ENCODE measurements around the gene ULK2. TPM values are rescaled to one million over a fixed set of nuclear protein-coding genes. Genes with fewer than 3 reads are reported as not detected.

ULK2 gene
- polyA plus RNA-seq, 1 of the 3 experiments (the other 2 are of a cell fraction) = 18.0 TPM

DNA sequence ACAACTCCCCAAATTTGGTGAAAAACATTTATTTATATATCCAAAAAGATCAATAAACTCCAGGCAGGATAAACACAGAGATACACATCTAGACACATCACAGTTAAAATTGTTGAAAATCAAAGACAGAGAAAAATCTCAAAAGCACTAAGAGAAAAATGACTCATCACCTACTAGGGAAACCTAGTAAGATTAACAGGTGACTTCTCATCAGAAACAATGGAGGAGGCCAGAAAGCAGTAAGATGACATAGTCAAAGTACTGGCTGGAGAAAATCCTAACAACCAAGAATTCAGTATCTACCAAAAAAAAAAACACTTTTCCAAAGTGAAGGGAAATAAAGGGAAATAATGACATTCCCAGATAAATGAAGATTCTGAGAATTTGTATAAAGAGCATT, 33.8 kb downstream of the ULK2 start:
- H3K9ac ChIP-seq = no peak overlapping the region
- DNase-seq = no peak
- H3K27ac ChIP-seq (ENCODE audit: low read depth in 2 of 2, low read length in 1 of 2) = no peak overlapping the region
- no peaks in the 10 kb centered on the region for H3K79me2 ChIP-seq (ENCODE audit: insufficient read depth)
- H3K9me3 ChIP-seq = no peaks in the 10 kb centered on the region
- H3F3A ChIP-seq (replicated peaks; ENCODE audit: insufficient read depth) = peaks cover 8% of the 10 kb centered on the region
- H3K4me2 ChIP-seq = no peak overlapping the region
- TF ChIP-seq YY1 (IDR thresholded peaks at IDR 0.05; ENCODE audit: low read depth) = no peak
- TF ChIP-seq CHD2 (IDR thresholded peaks at IDR 0.05; ENCODE audit: low read length, partially characterized antibody) = no peak
- TF ChIP-seq MEF2A (IDR thresholded peaks at IDR 0.05; ENCODE audit: borderline replicate concordance, low read depth) = no peak
- TF ChIP-seq, protein P1, sequence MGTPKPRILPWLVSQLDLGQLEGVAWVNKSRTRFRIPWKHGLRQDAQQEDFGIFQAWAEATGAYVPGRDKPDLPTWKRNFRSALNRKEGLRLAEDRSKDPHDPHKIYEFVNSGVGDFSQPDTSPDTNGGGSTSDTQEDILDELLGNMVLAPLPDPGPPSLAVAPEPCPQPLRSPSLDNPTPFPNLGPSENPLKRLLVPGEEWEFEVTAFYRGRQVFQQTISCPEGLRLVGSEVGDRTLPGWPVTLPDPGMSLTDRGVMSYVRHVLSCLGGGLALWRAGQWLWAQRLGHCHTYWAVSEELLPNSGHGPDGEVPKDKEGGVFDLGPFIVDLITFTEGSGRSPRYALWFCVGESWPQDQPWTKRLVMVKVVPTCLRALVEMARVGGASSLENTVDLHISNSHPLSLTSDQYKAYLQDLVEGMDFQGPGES (IDR thresholded peaks at IDR 0.05; ENCODE audit: low read depth, low read length) = no peak
- no peak for TF ChIP-seq RXRA (IDR thresholded peaks at IDR 0.05; ENCODE audit: borderline replicate concordance, low read depth)
- no peak for TF ChIP-seq FOSL2 (IDR thresholded peaks at IDR 0.05; ENCODE audit: borderline replicate concordance, low read depth)
- TF ChIP-seq, protein P2, sequence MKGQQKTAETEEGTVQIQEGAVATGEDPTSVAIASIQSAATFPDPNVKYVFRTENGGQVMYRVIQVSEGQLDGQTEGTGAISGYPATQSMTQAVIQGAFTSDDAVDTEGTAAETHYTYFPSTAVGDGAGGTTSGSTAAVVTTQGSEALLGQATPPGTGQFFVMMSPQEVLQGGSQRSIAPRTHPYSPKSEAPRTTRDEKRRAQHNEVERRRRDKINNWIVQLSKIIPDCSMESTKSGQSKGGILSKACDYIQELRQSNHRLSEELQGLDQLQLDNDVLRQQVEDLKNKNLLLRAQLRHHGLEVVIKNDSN (IDR thresholded peaks at IDR 0.05; ENCODE audit: borderline replicate concordance, low read depth) = no peak
- TF ChIP-seq GATA2 (CRISPR knock-in tag; IDR thresholded peaks at IDR 0.05) = no peak
- no peak for TF ChIP-seq ELF1 (IDR thresholded peaks at IDR 0.05)
- TF ChIP-seq POLR2AphosphoS5 (IDR thresholded peaks at IDR 0.05; ENCODE audit: low read depth, low read length) = no peak
- no peak for TF ChIP-seq EP300 (IDR thresholded peaks at IDR 0.05; ENCODE audit: borderline replicate concordance in 1 of 2, low read depth in 1 of 2, low read length in 1 of 2)
- no peak for TF ChIP-seq JUND (IDR thresholded peaks at IDR 0.05)
- no peak for TF ChIP-seq RAD21 (IDR thresholded peaks at IDR 0.05; ENCODE audit: low read length)
- no peak for TF ChIP-seq TEAD4 (IDR thresholded peaks at IDR 0.05; ENCODE audit: borderline replicate concordance, insufficient read depth)
- TF ChIP-seq, protein P3, sequence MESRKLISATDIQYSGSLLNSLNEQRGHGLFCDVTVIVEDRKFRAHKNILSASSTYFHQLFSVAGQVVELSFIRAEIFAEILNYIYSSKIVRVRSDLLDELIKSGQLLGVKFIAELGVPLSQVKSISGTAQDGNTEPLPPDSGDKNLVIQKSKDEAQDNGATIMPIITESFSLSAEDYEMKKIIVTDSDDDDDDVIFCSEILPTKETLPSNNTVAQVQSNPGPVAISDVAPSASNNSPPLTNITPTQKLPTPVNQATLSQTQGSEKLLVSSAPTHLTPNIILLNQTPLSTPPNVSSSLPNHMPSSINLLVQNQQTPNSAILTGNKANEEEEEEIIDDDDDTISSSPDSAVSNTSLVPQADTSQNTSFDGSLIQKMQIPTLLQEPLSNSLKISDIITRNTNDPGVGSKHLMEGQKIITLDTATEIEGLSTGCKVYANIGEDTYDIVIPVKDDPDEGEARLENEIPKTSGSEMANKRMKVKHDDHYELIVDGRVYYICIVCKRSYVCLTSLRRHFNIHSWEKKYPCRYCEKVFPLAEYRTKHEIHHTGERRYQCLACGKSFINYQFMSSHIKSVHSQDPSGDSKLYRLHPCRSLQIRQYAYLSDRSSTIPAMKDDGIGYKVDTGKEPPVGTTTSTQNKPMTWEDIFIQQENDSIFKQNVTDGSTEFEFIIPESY (IDR thresholded peaks at IDR 0.05; ENCODE audit: borderline replicate concordance, low read depth) = no peak
- no peak overlapping the region for H3K4me3 ChIP-seq (ENCODE audit: low read depth in 2 of 2, low read length in 1 of 2)
- POLR2A ChIA-PET = no interaction called here
- no peaks in the 10 kb centered on the region for H4K20me1 ChIP-seq (ENCODE audit: insufficient read depth)
- CTCF ChIA-PET = no interaction called here
- no peaks in the 10 kb centered on the region for H3K27me3 ChIP-seq (ENCODE audit: insufficient read depth)
- no peak overlapping the region for H2AFZ ChIP-seq (ENCODE audit: low read depth)
- no peaks in the 10 kb centered on the region for H3K4me1 ChIP-seq (ENCODE audit: control insufficient read depth in 1 of 2, insufficient read depth in 2 of 2, low read depth in 1 of 2, low read length in 1 of 2)
- H3K9me2 ChIP-seq = no peaks in the 10 kb centered on the region
- H3K36me3 ChIP-seq (replicated peaks in 1 of 2; ENCODE audit: control insufficient read depth in 1 of 2, insufficient read depth in 2 of 2, low read length in 1 of 2) = peaks cover 3 to 37% of the 10 kb centered on the region in 2 experiments

DNA sequence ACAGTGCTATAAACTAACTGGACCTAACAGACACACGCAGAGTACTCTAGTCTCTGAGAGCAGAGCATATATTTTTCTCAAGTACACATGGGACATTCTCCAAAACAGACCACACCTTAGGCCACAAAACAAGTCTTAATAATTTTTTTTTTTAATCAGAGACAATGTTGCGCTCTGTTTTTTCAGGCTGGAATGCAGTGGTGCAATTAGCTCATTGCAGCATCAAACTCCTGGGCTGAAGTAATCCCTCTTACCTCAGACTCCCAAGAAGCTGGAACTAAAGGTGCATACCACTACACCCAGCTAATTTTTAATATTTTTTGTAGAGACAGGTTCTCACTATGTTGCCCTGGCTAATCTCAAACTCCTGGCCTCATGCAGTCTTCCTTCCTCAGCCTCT, 37.7 kb downstream of the ULK2 start:
- Histone ChIP-seq H3K36me3 (replicated peaks in 1 of 2; ENCODE audit: control insufficient read depth in 1 of 2, insufficient read depth in 2 of 2, low read length in 1 of 2) (peaks cover under 1 to 33% of the 10 kb centered on the region in 2 experiments), H3K9ac (no peak overlapping the region), H4K20me1 (ENCODE audit: insufficient read depth) (no peaks in the 10 kb centered on the region), H3K9me3 (no peaks in the 10 kb centered on the region), H2AFZ (ENCODE audit: low read depth) (no peak overlapping the region), H3K27ac (ENCODE audit: low read depth in 2 of 2, low read length in 1 of 2) (no peak overlapping the region), H3K4me1 (ENCODE audit: control insufficient read depth in 1 of 2, insufficient read depth in 2 of 2, low read depth in 1 of 2, low read length in 1 of 2) (no peaks in the 10 kb centered on the region), H3K79me2 (ENCODE audit: insufficient read depth) (no peaks in the 10 kb centered on the region), H3K9me2 (no peaks in the 10 kb centered on the region), H3F3A (replicated peaks; ENCODE audit: insufficient read depth) (peaks cover 8% of the 10 kb centered on the region), H3K27me3 (ENCODE audit: insufficient read depth) (no peaks in the 10 kb centered on the region), H3K4me2 (no peak overlapping the region), H3K4me3 (ENCODE audit: low read depth in 2 of 2, low read length in 1 of 2) (no peak overlapping the region)
- ChIA-PET CTCF (no interaction called here), POLR2A (no interaction called here)
- DNase-seq = no peak
- WGBS (ENCODE audit: low lambda C conversion rate) = 100% methylated on average over 2 of the region's 2 CpGs
- TF ChIP-seq, protein P4, sequence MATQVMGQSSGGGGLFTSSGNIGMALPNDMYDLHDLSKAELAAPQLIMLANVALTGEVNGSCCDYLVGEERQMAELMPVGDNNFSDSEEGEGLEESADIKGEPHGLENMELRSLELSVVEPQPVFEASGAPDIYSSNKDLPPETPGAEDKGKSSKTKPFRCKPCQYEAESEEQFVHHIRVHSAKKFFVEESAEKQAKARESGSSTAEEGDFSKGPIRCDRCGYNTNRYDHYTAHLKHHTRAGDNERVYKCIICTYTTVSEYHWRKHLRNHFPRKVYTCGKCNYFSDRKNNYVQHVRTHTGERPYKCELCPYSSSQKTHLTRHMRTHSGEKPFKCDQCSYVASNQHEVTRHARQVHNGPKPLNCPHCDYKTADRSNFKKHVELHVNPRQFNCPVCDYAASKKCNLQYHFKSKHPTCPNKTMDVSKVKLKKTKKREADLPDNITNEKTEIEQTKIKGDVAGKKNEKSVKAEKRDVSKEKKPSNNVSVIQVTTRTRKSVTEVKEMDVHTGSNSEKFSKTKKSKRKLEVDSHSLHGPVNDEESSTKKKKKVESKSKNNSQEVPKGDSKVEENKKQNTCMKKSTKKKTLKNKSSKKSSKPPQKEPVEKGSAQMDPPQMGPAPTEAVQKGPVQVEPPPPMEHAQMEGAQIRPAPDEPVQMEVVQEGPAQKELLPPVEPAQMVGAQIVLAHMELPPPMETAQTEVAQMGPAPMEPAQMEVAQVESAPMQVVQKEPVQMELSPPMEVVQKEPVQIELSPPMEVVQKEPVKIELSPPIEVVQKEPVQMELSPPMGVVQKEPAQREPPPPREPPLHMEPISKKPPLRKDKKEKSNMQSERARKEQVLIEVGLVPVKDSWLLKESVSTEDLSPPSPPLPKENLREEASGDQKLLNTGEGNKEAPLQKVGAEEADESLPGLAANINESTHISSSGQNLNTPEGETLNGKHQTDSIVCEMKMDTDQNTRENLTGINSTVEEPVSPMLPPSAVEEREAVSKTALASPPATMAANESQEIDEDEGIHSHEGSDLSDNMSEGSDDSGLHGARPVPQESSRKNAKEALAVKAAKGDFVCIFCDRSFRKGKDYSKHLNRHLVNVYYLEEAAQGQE (IDR thresholded peaks at IDR 0.05; ENCODE audit: low read depth, low read length) = no peak
- no peak for TF ChIP-seq FOXJ3 (CRISPR knock-in tag; IDR thresholded peaks at IDR 0.05)
- TF ChIP-seq SIN3A (IDR thresholded peaks at IDR 0.05; ENCODE audit: borderline replicate concordance, low read depth, low read length) = no peak
- TF ChIP-seq RFX5 (IDR thresholded peaks at IDR 0.05; ENCODE audit: low read length) = no peak
- TF ChIP-seq, protein P5, sequence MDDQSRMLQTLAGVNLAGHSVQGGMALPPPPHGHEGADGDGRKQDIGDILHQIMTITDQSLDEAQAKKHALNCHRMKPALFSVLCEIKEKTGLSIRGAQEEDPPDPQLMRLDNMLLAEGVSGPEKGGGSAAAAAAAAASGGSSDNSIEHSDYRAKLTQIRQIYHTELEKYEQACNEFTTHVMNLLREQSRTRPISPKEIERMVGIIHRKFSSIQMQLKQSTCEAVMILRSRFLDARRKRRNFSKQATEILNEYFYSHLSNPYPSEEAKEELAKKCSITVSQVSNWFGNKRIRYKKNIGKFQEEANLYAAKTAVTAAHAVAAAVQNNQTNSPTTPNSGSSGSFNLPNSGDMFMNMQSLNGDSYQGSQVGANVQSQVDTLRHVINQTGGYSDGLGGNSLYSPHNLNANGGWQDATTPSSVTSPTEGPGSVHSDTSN (IDR thresholded peaks at IDR 0.05) = no peak
- no peak for TF ChIP-seq YY1 (IDR thresholded peaks at IDR 0.05; ENCODE audit: low read depth)
- TF ChIP-seq, protein P1 (IDR thresholded peaks at IDR 0.05; ENCODE audit: low read depth, low read length) = no peak

All from SK-N-SH (cell line).